ENCODE results near the gene CLDN15.

GRCh38 chr7:101223528-101223927 lies 14.1 kb downstream of the CLDN15 start:
- TF ChIP-seq, protein P1, sequence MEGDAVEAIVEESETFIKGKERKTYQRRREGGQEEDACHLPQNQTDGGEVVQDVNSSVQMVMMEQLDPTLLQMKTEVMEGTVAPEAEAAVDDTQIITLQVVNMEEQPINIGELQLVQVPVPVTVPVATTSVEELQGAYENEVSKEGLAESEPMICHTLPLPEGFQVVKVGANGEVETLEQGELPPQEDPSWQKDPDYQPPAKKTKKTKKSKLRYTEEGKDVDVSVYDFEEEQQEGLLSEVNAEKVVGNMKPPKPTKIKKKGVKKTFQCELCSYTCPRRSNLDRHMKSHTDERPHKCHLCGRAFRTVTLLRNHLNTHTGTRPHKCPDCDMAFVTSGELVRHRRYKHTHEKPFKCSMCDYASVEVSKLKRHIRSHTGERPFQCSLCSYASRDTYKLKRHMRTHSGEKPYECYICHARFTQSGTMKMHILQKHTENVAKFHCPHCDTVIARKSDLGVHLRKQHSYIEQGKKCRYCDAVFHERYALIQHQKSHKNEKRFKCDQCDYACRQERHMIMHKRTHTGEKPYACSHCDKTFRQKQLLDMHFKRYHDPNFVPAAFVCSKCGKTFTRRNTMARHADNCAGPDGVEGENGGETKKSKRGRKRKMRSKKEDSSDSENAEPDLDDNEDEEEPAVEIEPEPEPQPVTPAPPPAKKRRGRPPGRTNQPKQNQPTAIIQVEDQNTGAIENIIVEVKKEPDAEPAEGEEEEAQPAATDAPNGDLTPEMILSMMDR (IDR thresholded peaks at IDR 0.05), result no peak
- TF ChIP-seq POLR2A (IDR thresholded peaks at IDR 0.05), result no peak

Measured in Peyer's patch (tissue), 4 donors.